Measurements from ENCODE around the gene STMN3. TPM values are rescaled to one million over a fixed set of nuclear protein-coding genes. Genes with fewer than 3 reads are reported as not detected.

The STMN3 gene
- total RNA-seq, 1 donor = 1.1 TPM

DNA sequence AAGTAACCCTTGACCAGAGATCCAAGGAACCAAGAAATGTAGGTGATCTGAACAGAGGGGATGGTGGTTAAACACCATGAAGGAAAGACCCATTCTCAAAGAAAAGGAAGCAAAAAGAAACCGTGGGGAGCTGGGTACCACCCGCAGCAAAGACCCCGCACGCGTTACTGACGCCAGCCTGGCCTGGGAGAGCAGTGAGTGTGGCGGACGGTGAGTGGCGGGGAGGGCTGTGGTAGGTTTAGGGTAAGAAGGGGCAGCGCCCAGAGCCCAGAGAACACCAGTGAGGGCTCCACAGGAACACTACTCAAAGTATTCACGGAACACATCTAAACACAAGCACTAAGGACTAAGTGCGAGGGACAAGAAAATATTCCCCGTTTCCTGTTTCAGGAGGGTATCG, 30.5 kb downstream of the STMN3 start:
- H3K9me3 ChIP-seq (ENCODE audit: low read depth, low read length) = no peaks in the 10 kb centered on the region
- peaks cover 14% of the 10 kb centered on the region for H4K20me1 ChIP-seq (ENCODE audit: insufficient read depth, low read length)
- no peaks in the 10 kb centered on the region for H3K36me3 ChIP-seq (ENCODE audit: insufficient read depth, low read length)
- TF ChIP-seq CTCF (IDR thresholded peaks at IDR 0.05; ENCODE audit: extremely low read depth, low read depth, low read length) = no peak
- H3K4me3 ChIP-seq (ENCODE audit: insufficient read depth, low read length) = no peak overlapping the region
- H3K4me2 ChIP-seq (ENCODE audit: insufficient read depth, low read length) = no peak overlapping the region
- H2AFZ ChIP-seq (ENCODE audit: low read length) = no peak overlapping the region
- no peak overlapping the region for H3K27ac ChIP-seq (ENCODE audit: low read depth, low read length)
- peak; percentile 34 for DNase-seq (ENCODE audit: insufficient read length, low spot score, missing footprints)
- peaks cover 4% of the 10 kb centered on the region for H3K4me1 ChIP-seq (ENCODE audit: insufficient read depth, low read length)
- peaks cover 80% of the 10 kb centered on the region for H3K79me2 ChIP-seq (ENCODE audit: insufficient read depth, low read length)
- no peaks in the 10 kb centered on the region for H3K27me3 ChIP-seq (ENCODE audit: insufficient read depth, low read length)

DNA sequence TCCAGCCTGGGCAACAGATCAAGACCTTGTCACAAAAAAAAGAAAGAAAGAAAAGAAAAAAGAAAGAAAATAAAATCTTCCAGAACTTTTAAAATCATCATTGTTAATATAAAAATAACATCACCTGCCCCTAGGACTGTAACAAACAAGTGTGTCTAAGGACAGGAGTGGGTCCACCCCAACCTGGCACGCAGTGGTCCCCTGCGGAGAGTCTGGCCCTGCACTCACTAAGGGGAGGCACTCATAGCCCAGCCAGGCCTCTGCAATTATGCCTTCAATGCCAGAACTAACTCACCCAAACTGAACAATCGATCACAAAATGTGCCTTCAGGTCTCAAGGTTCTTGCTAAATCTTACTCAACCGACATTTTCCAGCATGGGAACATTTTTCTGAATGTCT, 31.1 kb downstream of the STMN3 start:
- no peaks in the 10 kb centered on the region for H3K9me3 ChIP-seq (ENCODE audit: low read depth, low read length)

GRCh38 chr20:63620991-63621390, 32.2 kb downstream of the STMN3 start:
- H3K9me3 ChIP-seq (ENCODE audit: low read depth, low read length) = no peaks in the 10 kb centered on the region
- H3K27ac ChIP-seq (ENCODE audit: low read depth, low read length) = no peak overlapping the region
- H3K4me1 ChIP-seq (ENCODE audit: insufficient read depth, low read length) = peaks cover 4% of the 10 kb centered on the region
- no peaks in the 10 kb centered on the region for H3K27me3 ChIP-seq (ENCODE audit: insufficient read depth, low read length)
- H3K4me3 ChIP-seq (ENCODE audit: insufficient read depth, low read length) = no peak overlapping the region
- H2AFZ ChIP-seq (ENCODE audit: low read length) = no peak overlapping the region
- no peak for TF ChIP-seq CTCF (IDR thresholded peaks at IDR 0.05; ENCODE audit: extremely low read depth, low read depth, low read length)
- no peak overlapping the region for H3K4me2 ChIP-seq (ENCODE audit: insufficient read depth, low read length)
- DNase-seq (ENCODE audit: insufficient read length, low spot score, missing footprints) = no peak
- peaks cover 14% of the 10 kb centered on the region for H4K20me1 ChIP-seq (ENCODE audit: insufficient read depth, low read length)
- H3K79me2 ChIP-seq (ENCODE audit: insufficient read depth, low read length) = peaks cover 78% of the 10 kb centered on the region
- H3K36me3 ChIP-seq (ENCODE audit: insufficient read depth, low read length) = peaks cover 11% of the 10 kb centered on the region

More for the DNA sequence above, 31.1 kb downstream of the STMN3 start:
- Histone ChIP-seq H3K27ac (ENCODE audit: low read depth, low read length) (no peak overlapping the region), H4K20me1 (ENCODE audit: insufficient read depth, low read length) (peaks cover 14% of the 10 kb centered on the region), H3K4me2 (ENCODE audit: insufficient read depth, low read length) (no peak overlapping the region), H3K79me2 (ENCODE audit: insufficient read depth, low read length) (peaks cover 77% of the 10 kb centered on the region), H3K27me3 (ENCODE audit: insufficient read depth, low read length) (no peaks in the 10 kb centered on the region), H2AFZ (ENCODE audit: low read length) (no peak overlapping the region), H3K4me3 (ENCODE audit: insufficient read depth, low read length) (no peak overlapping the region), H3K36me3 (ENCODE audit: insufficient read depth, low read length) (peaks cover 2% of the 10 kb centered on the region), H3K4me1 (ENCODE audit: insufficient read depth, low read length) (peaks cover 4% of the 10 kb centered on the region)
- DNase-seq (ENCODE audit: insufficient read length, low spot score, missing footprints) = no peak
- no peak for TF ChIP-seq CTCF (IDR thresholded peaks at IDR 0.05; ENCODE audit: extremely low read depth, low read depth, low read length)

GRCh38 chr20:63619505-63619904, 33.7 kb downstream of the STMN3 start:
- Histone ChIP-seq H2AFZ (ENCODE audit: low read length) (no peak overlapping the region), H3K4me1 (ENCODE audit: insufficient read depth, low read length) (no peaks in the 10 kb centered on the region), H3K79me2 (ENCODE audit: insufficient read depth, low read length) (peaks cover 67% of the 10 kb centered on the region), H3K9me3 (ENCODE audit: low read depth, low read length) (no peaks in the 10 kb centered on the region), H3K36me3 (ENCODE audit: insufficient read depth, low read length) (peaks cover 21% of the 10 kb centered on the region), H3K27ac (ENCODE audit: low read depth, low read length) (no peak overlapping the region), H4K20me1 (ENCODE audit: insufficient read depth, low read length) (peaks cover 24% of the 10 kb centered on the region), H3K27me3 (ENCODE audit: insufficient read depth, low read length) (no peaks in the 10 kb centered on the region), H3K4me3 (ENCODE audit: insufficient read depth, low read length) (no peak overlapping the region), H3K4me2 (ENCODE audit: insufficient read depth, low read length) (no peak overlapping the region)
- no peak for DNase-seq (ENCODE audit: insufficient read length, low spot score, missing footprints)
- TF ChIP-seq CTCF (IDR thresholded peaks at IDR 0.05; ENCODE audit: extremely low read depth, low read depth, low read length) = no peak

All from osteoblast (primary cell).